Measurements from ENCODE around the gene FBXW7. TPM values are rescaled to one million over a fixed set of nuclear protein-coding genes. Genes with fewer than 3 reads are reported as not detected.

The FBXW7 gene
- total RNA-seq, 1 experiment from 2014 or later: 27.1 TPM

DNA sequence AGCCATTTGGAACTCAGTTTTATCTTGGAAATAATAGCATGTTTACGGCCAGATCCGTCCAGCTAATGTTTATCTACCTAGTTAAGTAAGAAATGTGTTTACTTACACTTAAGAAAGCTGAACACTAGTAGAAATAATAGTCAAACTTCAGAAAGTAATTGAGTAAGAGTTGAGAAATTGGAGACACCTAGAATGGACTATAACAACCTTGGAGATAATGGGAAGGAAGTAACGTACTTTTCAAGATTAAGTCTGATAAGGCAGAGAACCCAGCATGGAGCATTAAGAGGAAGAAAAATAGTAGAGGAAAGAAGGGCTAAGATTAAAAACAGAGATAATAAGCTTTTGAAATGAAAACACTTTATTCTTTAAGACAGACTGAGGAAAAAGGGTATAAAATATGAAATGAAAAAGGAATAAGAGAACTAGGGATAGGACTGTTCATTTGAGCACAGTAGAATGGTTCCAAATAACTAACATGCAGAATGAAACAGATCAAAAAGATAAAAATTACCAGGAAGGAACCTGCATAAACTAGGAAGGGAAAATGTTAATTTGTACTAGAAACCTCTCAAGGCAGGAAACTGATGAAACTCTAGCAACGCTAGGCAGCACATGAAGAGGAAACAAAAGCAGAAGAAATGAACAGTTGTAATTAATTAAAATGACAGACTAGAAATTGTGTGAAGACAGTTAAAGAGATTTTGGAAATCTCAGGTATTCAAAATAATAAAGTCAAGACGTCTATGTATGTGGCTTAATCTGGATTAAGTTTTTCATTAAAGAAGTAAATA, 71.7 kb downstream of the FBXW7 start:
- Histone ChIP-seq H3K14ac (ENCODE audit: insufficient read depth, low read length) (no peak overlapping the region), H3K23me2 (ENCODE audit: insufficient read length, low read depth, low read length, poor library complexity, severe bottlenecking) (no peaks in the 10 kb centered on the region), H4K8ac (replicated peaks; ENCODE audit: insufficient read length, low read depth, low read length) (no peak overlapping the region), H3K9me3 (ENCODE audit: control insufficient read depth, low read depth, low read length) (no peaks in the 10 kb centered on the region), H2BK12ac (ENCODE audit: insufficient read length, low read depth, low read length) (no peak overlapping the region), H2AK5ac (ENCODE audit: insufficient read length, low read length) (no peak overlapping the region), H3K27me3 (ENCODE audit: insufficient read depth, low read length) (no peaks in the 10 kb centered on the region), H3K9ac (ENCODE audit: extremely low read depth, insufficient read length, low read length) (no peak overlapping the region), H3T11ph (ENCODE audit: low read length) (no peak overlapping the region), H3K18ac (ENCODE audit: insufficient read length, low read depth, low read length) (no peak overlapping the region), H3K4me1 (ENCODE audit: insufficient read depth, low read length) (no peaks in the 10 kb centered on the region), H2BK20ac (ENCODE audit: low read depth, low read length, poor library complexity, severe bottlenecking) (no peak overlapping the region), H3K56ac (ENCODE audit: insufficient read length, low read depth, low read length) (no peak overlapping the region), H2BK5ac (ENCODE audit: insufficient read length, low read length) (no peak overlapping the region), H3K79me2 (ENCODE audit: insufficient read depth, low read length) (0 out of 2 replicates have a peak, but pooled peaks cover 4% of the 10 kb centered on the region), H2BK15ac (ENCODE audit: low read depth, low read length) (no peak overlapping the region), H3K4ac (ENCODE audit: low read depth, low read length) (no peak overlapping the region), H4K91ac (ENCODE audit: insufficient read length, low read depth, low read length) (no peak overlapping the region), H3K79me1 (ENCODE audit: insufficient read depth, low read depth, low read length, poor library complexity, severe bottlenecking) (peaks cover 4% of the 10 kb centered on the region), H3K23ac (ENCODE audit: insufficient read length, low read depth, low read length) (no peak overlapping the region), H4K5ac (ENCODE audit: insufficient read length, low read depth, low read length) (no peak overlapping the region), H4K20me1 (ENCODE audit: control insufficient read depth, insufficient read depth, insufficient read length) (no peaks in the 10 kb centered on the region), H3K4me2 (ENCODE audit: insufficient read depth, insufficient read length, low read length) (no peak overlapping the region), H2BK120ac (ENCODE audit: low read depth, low read length, poor library complexity, severe bottlenecking) (no peak overlapping the region), H2AFZ (ENCODE audit: low read length) (no peak overlapping the region), H3K27ac (ENCODE audit: insufficient read length, low read depth, low read length) (no peak overlapping the region)
- no peak overlapping the region for H3K4me3 Mint-ChIP-seq
- no peak for DNase-seq
- no peaks in the 10 kb centered on the region for H3K9me3 Mint-ChIP-seq
- no CpG with 5 or more reads among the region's 5 CpGs for WGBS (ENCODE audit: extremely low coverage, insufficient read length, low lambda C conversion rate)
- no peak overlapping the region for H3K27ac Mint-ChIP-seq
- H3K27me3 Mint-ChIP-seq (ENCODE audit: low read depth): no peaks in the 10 kb centered on the region
- no peaks in the 10 kb centered on the region for H3K36me3 Mint-ChIP-seq (ENCODE audit: insufficient read depth in 1 of 3, low read depth in 3 of 3)
- H3K4me1 Mint-ChIP-seq: peaks cover 0 to 10% of the 10 kb centered on the region in 2 experiments; a peak in 2 of 4 replicates
- TF ChIP-seq, protein P1, sequence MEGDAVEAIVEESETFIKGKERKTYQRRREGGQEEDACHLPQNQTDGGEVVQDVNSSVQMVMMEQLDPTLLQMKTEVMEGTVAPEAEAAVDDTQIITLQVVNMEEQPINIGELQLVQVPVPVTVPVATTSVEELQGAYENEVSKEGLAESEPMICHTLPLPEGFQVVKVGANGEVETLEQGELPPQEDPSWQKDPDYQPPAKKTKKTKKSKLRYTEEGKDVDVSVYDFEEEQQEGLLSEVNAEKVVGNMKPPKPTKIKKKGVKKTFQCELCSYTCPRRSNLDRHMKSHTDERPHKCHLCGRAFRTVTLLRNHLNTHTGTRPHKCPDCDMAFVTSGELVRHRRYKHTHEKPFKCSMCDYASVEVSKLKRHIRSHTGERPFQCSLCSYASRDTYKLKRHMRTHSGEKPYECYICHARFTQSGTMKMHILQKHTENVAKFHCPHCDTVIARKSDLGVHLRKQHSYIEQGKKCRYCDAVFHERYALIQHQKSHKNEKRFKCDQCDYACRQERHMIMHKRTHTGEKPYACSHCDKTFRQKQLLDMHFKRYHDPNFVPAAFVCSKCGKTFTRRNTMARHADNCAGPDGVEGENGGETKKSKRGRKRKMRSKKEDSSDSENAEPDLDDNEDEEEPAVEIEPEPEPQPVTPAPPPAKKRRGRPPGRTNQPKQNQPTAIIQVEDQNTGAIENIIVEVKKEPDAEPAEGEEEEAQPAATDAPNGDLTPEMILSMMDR (conservative IDR thresholded peaks at IDR 0.05): no peak
